PC-3 (cell line): ENCODE data around the gene LKAAEAR1. TPM values are rescaled to one million over a fixed set of nuclear protein-coding genes. Genes with fewer than 3 reads are reported as not detected.

Experiments used
- ATAC-seq: fragments of 200-7000 bp; cut with Tn5 transposase; 2 replicates; pipeline ENCODE4 v1.9.1; 2020; ENCODE audit warnings: mild to moderate bottlenecking, moderate library complexity
- BruUV-seq: library from RNA; stranded (reverse); fragments of 400-500 nt; replicated peaks from 2 replicates; lab custom pipeline; 2021; lab: Mats Ljungman, UMichigan
- CTCF ChIA-PET: fragments of 300-600 bp; sonication (Branson Sonifier 250); formaldehyde crosslinking; loops from one replicate; lab custom pipeline; 2022; ENCODE audit warnings: antibody characterized with exemption; lab: Charles Lee
- POLR2A ChIA-PET: fragments of 300-600 bp; sonication (Branson Sonifier 250); formaldehyde crosslinking; loops from one replicate; lab custom pipeline; 2022; ENCODE audit warnings: antibody characterized with exemption; ENCODE audit not compliant: unreplicated experiment; lab: Charles Lee
- DNase-seq: peaks from one replicate; pipeline ENCODE4 v3.0.0-alpha.2; 2015
- H2AFZ ChIP-seq: fragments of 300-600 bp; sonication (generic); 2 replicates; pipeline ENCODE4 v1.6.0; 2016; ENCODE audit warnings: antibody characterized with exemption, low read length
- H3F3A ChIP-seq: fragments of 300-600 bp; sonication (generic); one replicate; pipeline ENCODE4 v1.6.0; 2017; ENCODE audit warnings: antibody characterized with exemption, low read length, control low read depth, mild to moderate bottlenecking; ENCODE audit not compliant: unreplicated experiment
- H3K27ac ChIP-seq: fragments of 300-600 bp; sonication (generic); 2 replicates; pipeline ENCODE4 v1.5.1; 2016; ENCODE audit warnings: mild to moderate bottlenecking, low read length
- H3K27me3 ChIP-seq: fragments of 300-600 bp; sonication (generic); 2 replicates; pipeline ENCODE4 v1.6.1; 2016; ENCODE audit warnings: low read length, mixed read lengths
- H3K36me3 ChIP-seq: fragments of 300-600 bp; sonication (generic); 2 replicates; pipeline ENCODE4 v1.6.1; 2016; ENCODE audit warnings: low read depth, mixed run types, low read length, mixed read lengths
- H3K4me1 ChIP-seq: fragments of 300-600 bp; sonication (generic); 2 replicates; pipeline ENCODE4 v1.5.1; 2016; ENCODE audit warnings: low read length; ENCODE audit not compliant: insufficient read depth
- H3K4me2 ChIP-seq: fragments of 300-600 bp; sonication (generic); 2 replicates; pipeline ENCODE4 v1.6.0; 2016; ENCODE audit warnings: low read length
- H3K4me3 ChIP-seq: fragments of 300-600 bp; sonication (generic); 2 replicates; pipeline ENCODE4 v1.5.1; 2016; ENCODE audit warnings: mild to moderate bottlenecking, low read length, mixed read lengths
- H3K79me2 ChIP-seq: fragments of 300-600 bp; sonication (generic); 2 replicates; pipeline ENCODE4 v1.6.1; 2017; ENCODE audit warnings: low read length, mixed read lengths
- H3K9ac ChIP-seq: fragments of 300-600 bp; sonication (generic); 2 replicates; pipeline ENCODE4 v1.6.0; 2016; ENCODE audit warnings: mild to moderate bottlenecking, low read length
- H3K9me2 ChIP-seq: fragments of 300-600 bp; sonication (generic); replicated peaks from 2 replicates; pipeline ENCODE4 v1.6.1; 2016; ENCODE audit warnings: mixed run types, low read length, mixed read lengths
- H3K9me3 ChIP-seq: fragments of 300-600 bp; sonication (generic); 2 replicates; pipeline ENCODE4 v1.6.1; 2016; ENCODE audit warnings: low read length, mixed read lengths
- H4K20me1 ChIP-seq: fragments of 300-600 bp; sonication (generic); 2 replicates; pipeline ENCODE4 v1.6.1; 2016; ENCODE audit warnings: low read length, mixed read lengths
- EZH2 ChIP-seq: fragments of 300-600 bp; sonication (generic); IDR thresholded peaks from one replicate; pipeline ENCODE4 v1.6.1; 2017; ENCODE audit warnings: antibody characterized with exemption, mild to moderate bottlenecking, low read length; ENCODE audit not compliant: unreplicated experiment
- EZH2phosphoT487 ChIP-seq: fragments of 300-600 bp; sonication (generic); IDR thresholded peaks from 2 replicates; pipeline ENCODE4 v1.6.1; 2018; ENCODE audit warnings: mild to moderate bottlenecking, antibody characterized with exemption, low read length, borderline replicate concordance
- intact Hi-C: fragments of 100-400 bp; cut with micrococcal nuclease; formaldehyde crosslinking; loops from 2 replicates; pipeline ENCODE4 v1.9.0; 2023
- total RNA-seq: library from RNA; depleted of rRNA; stranded (reverse); fragments of >200 nt; gene quantifications from 2 replicates; pipeline ENCODE4 v1.2.3, GENCODE V29; 2014
- TF ChIP-seq, protein P1 (sequence below): fragments of 300-600 bp; sonication (generic); conservative IDR thresholded peaks from 2 replicates; pipeline ENCODE4 v1.5.1; 2017; ENCODE audit warnings: antibody characterized with exemption, low read depth, mild to moderate bottlenecking, low read length

The LKAAEAR1 gene
- total RNA-seq, 1 experiment from 2014 or later = 1.1 TPM

DNA sequence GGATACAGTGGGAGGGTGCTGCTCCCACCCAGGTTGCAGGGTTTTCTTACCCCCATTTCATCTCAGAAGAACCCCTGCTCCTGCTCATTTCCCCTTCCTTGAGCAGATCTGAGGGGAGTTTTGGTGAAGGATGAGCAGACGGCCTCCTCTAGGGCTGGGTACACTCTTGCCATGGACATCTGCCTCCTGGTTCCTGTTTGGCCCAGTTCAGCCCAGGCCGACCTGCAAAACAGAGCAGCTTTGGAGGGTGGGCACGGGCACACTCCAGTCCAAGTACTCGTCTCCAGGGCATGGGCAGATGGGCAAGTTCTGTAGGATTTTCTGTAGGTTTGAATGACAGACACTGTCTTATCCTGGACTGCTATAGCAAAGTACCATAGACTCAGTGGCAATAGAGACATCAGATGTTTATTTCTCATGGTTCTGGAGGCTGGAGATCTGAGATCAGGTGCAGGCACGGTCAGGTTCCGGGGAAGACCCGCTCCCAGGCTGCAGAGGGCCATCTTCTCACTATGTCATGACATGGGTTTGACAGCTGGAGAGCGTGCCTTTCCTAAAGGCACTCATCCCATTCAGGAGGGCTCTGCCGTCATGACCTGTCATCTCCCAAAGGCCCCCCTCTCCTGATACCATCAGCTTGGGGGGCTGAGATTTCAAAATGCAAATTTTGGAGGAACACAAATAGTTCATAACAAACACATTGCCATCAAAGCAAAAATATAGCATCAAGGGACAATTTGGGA is 16.9 kb upstream of the LKAAEAR1 start:
- Histone ChIP-seq H4K20me1 (no peaks in the 10 kb centered on the region), H3K9me3 (no peaks in the 10 kb centered on the region), H3K9me2 (no peaks in the 10 kb centered on the region), H3K27ac (no peak overlapping the region), H3K36me3 (no peaks in the 10 kb centered on the region), H3K9ac (no peak overlapping the region), H3K4me1 (no peaks in the 10 kb centered on the region), H2AFZ (no peak overlapping the region), H3F3A (no peaks in the 10 kb centered on the region), H3K4me2 (no peak overlapping the region), H3K79me2 (no peaks in the 10 kb centered on the region), H3K4me3 (no peak overlapping the region), H3K27me3 (0 out of 2 replicates have a peak, but pooled peaks cover 7% of the 10 kb centered on the region)
- POLR2A ChIA-PET = no interaction called here
- no peak for DNase-seq
- ATAC-seq = no peak
- no TSS peak for BruUV-seq
- intact Hi-C loops = no loop called here
- CTCF ChIA-PET = no interaction called here
- no peak for TF ChIP-seq EZH2phosphoT487
- TF ChIP-seq EZH2 = no peak
- TF ChIP-seq, protein P1, sequence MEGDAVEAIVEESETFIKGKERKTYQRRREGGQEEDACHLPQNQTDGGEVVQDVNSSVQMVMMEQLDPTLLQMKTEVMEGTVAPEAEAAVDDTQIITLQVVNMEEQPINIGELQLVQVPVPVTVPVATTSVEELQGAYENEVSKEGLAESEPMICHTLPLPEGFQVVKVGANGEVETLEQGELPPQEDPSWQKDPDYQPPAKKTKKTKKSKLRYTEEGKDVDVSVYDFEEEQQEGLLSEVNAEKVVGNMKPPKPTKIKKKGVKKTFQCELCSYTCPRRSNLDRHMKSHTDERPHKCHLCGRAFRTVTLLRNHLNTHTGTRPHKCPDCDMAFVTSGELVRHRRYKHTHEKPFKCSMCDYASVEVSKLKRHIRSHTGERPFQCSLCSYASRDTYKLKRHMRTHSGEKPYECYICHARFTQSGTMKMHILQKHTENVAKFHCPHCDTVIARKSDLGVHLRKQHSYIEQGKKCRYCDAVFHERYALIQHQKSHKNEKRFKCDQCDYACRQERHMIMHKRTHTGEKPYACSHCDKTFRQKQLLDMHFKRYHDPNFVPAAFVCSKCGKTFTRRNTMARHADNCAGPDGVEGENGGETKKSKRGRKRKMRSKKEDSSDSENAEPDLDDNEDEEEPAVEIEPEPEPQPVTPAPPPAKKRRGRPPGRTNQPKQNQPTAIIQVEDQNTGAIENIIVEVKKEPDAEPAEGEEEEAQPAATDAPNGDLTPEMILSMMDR = no peak

DNA sequence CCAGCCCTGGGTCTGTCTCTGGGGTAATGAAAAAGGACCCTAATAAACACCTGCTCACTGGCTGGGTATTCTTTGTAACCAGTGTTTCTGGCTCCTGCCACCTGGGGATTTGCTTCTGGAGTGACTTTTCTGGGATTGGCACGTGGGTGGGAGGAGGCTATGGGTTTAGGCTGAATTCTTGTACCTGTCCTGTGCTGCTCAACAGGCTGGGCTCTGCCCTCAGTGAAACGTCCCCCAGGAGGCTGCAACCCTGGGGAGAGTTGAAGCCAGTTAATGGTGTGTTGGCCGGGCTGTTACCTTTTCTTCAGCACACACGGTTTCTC is 16.3 kb upstream of the LKAAEAR1 start:
- ATAC-seq = no peak
- no peaks in the 10 kb centered on the region for H4K20me1 ChIP-seq
- DNase-seq = no peak
- intact Hi-C loops = no loop called here
- no peak overlapping the region for H3K9ac ChIP-seq
- H3K4me2 ChIP-seq = no peak overlapping the region
- ChIA-PET CTCF (no interaction called here), POLR2A (no interaction called here)
- H3K9me3 ChIP-seq = no peaks in the 10 kb centered on the region
- 0 out of 2 replicates have a peak, but pooled peaks cover 7% of the 10 kb centered on the region for H3K27me3 ChIP-seq
- H3K79me2 ChIP-seq = no peaks in the 10 kb centered on the region
- no peaks in the 10 kb centered on the region for H3K4me1 ChIP-seq
- no TSS peak for BruUV-seq
- H3K27ac ChIP-seq = no peak overlapping the region
- H3K9me2 ChIP-seq = no peaks in the 10 kb centered on the region
- H3K4me3 ChIP-seq = no peak overlapping the region
- no peaks in the 10 kb centered on the region for H3F3A ChIP-seq
- H2AFZ ChIP-seq = no peak overlapping the region
- TF ChIP-seq EZH2 (no peak), EZH2phosphoT487 (no peak)
- TF ChIP-seq, protein P1 = no peak
- no peaks in the 10 kb centered on the region for H3K36me3 ChIP-seq

DNA sequence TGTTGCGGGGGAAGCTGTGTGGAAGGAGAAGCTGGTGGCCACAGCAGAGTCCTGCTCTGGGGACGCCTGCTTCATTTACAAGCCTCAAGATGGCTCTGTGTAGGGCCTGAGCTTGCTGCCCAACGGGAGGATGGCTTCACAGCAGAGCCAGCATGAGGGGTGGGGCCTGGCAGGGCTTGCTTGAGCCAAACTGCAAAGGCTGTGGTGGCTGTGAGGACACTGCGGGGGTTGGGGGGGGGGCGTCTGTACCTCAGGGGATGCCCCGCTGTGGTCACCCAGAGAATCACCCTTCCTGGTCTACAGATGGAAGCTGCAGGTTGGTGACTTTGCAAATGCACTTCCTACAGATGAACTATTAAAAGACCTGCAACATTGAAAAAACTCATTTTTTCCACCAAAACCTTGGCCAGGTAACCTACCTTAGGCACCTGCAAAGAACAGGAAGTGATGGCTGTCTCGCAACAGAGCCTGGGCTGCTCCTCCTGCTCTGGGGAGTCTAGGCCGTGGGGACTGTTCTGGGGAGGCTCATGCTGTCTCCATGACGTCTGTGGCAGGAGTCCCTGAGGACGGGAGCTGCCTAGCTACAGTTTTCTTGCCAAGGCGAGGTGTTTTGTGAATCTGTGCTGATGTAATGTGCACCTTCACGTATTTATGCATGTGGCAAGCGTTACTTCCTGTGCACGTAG is 15.8 kb upstream of the LKAAEAR1 start:
- Histone ChIP-seq H3K79me2 (no peaks in the 10 kb centered on the region), H3K27me3 (0 out of 2 replicates have a peak, but pooled peaks cover 7% of the 10 kb centered on the region), H3K4me1 (no peaks in the 10 kb centered on the region), H3F3A (no peaks in the 10 kb centered on the region), H3K9me3 (no peaks in the 10 kb centered on the region), H3K9ac (no peak overlapping the region), H3K9me2 (no peaks in the 10 kb centered on the region), H3K4me2 (no peak overlapping the region), H4K20me1 (no peaks in the 10 kb centered on the region), H3K27ac (no peak overlapping the region), H3K4me3 (no peak overlapping the region), H3K36me3 (no peaks in the 10 kb centered on the region), H2AFZ (no peak overlapping the region)
- TF ChIP-seq EZH2 = no peak
- TF ChIP-seq EZH2phosphoT487 = no peak
- TF ChIP-seq, protein P1 = no peak
- ATAC-seq (no peak), DNase-seq (no peak)
- POLR2A ChIA-PET = no interaction called here
- BruUV-seq = no TSS peak
- intact Hi-C loops = no loop called here
- CTCF ChIA-PET = no interaction called here
